OCI-LY3 (cell line): ENCODE measurements around the gene YLPM1.

Experiments
- EZH2phosphoT487 ChIP-seq: fragments of 200-600 bp; shearing (Covaris generic); IDR thresholded peaks from 2 replicates; pipeline ENCODE4 v1.6.1; 2018; ENCODE audit warnings: antibody characterized with exemption, mixed run types, low read depth
- TF ChIP-seq, protein P1 (sequence below): fragments of 200-600, 300-600 bp; sonication (generic); IDR thresholded peaks from 2 replicates; pipeline ENCODE4 v1.5.1; 2014; ENCODE audit warnings: antibody characterized with exemption, low read length, low read depth

DNA sequence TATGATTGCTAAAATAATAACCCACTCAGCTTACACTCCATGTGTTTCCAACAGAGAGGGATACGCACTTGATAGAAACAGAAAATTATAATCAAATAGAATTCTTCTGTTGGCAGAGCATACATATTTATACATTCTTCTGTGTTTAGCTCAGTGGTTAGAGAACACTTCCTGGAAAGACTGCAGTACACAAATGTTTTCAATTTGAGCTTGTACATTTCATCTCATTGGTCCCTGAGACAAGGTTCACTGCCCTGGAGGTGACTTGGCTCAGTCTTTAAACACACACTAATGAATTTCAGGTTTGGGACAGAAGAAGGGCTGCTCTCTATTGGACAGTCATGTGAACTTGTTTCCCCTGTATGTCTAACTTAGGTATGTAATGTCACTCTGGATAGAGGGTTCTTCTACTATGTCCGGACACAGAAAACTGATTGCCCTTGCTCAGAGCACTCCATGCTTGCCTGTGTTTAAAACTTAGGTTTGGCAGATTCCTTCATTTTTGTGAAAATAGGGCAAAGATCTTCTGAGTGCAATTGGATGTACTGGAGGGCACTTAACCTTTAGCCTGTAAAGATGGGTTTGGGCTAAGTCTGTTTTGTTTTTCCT, 89.9 kb downstream of the YLPM1 start:
- TF ChIP-seq, protein P1, sequence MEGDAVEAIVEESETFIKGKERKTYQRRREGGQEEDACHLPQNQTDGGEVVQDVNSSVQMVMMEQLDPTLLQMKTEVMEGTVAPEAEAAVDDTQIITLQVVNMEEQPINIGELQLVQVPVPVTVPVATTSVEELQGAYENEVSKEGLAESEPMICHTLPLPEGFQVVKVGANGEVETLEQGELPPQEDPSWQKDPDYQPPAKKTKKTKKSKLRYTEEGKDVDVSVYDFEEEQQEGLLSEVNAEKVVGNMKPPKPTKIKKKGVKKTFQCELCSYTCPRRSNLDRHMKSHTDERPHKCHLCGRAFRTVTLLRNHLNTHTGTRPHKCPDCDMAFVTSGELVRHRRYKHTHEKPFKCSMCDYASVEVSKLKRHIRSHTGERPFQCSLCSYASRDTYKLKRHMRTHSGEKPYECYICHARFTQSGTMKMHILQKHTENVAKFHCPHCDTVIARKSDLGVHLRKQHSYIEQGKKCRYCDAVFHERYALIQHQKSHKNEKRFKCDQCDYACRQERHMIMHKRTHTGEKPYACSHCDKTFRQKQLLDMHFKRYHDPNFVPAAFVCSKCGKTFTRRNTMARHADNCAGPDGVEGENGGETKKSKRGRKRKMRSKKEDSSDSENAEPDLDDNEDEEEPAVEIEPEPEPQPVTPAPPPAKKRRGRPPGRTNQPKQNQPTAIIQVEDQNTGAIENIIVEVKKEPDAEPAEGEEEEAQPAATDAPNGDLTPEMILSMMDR, result no peak
- TF ChIP-seq EZH2phosphoT487, result no peak
